HG03159 (cell line): Measurements from ENCODE around the gene KIF17.

Experiments used
- ATAC-seq: cut with Tn5 transposase; IDR thresholded peaks from one replicate; pipeline ENCODE4 v1.9.1; 2021; ENCODE audit warnings: mild to moderate bottlenecking, moderate library complexity; ENCODE audit not compliant: unreplicated experiment

KIF17 gene

GRCh38 chr1:20717452-20718342, at the start of gene KIF17:
TSS of gene KIF17 (minus strand) at chr1:20718007. CDS start at chr1:20717706, 301 bp downstream.
- no peak for ATAC-seq

- ATAC-seq: no peak
These were observed 49.5 kb upstream of the KIF17 start for GRCh38 chr1:20767271-20767670.

DNA sequence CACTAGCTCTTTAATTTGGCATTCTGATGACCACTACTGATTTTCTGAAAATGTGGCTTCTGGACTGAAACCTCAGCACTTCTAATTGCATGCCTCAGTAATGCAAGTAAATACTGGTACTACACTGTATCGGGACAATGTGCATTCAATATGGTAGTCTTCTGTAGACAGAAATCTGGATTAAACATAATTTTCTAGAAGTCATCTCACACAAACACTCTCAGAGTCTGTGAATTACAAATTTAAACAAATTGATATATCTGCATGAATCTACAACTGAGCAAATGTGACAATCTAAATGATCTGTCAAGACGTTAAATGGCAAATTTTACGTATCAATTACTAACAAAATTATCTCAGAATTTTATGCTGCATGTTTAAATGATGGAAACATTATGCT, 45.6 kb upstream of the KIF17 start:
- ATAC-seq: no peak

DNA sequence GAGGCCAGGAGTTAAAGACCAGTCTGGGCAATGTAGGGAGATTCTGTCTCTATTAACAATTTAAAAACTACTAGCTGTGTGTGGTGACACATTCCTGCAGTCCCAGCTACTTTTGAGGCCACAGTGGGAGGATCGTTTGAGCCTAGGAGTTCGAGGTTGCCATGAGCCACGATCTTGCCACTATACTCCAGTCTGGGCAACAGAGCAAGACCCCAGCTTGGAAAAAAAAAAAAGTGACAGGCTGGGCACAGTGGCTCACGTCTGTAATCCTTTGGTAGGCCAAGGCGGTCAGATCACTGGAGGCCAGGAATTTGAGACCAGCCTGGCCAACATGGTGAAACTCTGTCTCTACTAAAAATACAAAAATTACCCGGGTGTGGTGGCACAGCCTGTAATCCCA, 42.5 kb upstream of the KIF17 start:
- ATAC-seq: no peak

DNA sequence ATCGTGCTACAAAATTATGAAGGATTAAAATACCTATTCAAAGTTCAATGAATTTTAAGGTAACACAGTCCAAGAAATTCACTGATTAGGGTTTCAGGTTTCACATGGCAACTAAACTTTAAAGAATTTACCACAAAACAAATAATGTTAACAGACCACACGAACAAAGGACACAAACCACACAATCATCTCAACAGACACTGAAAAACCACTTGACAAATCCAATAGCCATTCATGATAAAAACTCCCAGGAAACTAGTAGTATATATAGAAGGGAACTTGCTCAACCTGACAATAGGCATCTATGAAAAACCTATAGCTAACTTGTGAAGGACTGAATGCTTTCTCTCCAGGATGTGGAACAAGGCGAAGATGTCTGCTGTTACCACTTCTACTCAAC, 35.8 kb upstream of the KIF17 start:
- ATAC-seq: no peak

DNA sequence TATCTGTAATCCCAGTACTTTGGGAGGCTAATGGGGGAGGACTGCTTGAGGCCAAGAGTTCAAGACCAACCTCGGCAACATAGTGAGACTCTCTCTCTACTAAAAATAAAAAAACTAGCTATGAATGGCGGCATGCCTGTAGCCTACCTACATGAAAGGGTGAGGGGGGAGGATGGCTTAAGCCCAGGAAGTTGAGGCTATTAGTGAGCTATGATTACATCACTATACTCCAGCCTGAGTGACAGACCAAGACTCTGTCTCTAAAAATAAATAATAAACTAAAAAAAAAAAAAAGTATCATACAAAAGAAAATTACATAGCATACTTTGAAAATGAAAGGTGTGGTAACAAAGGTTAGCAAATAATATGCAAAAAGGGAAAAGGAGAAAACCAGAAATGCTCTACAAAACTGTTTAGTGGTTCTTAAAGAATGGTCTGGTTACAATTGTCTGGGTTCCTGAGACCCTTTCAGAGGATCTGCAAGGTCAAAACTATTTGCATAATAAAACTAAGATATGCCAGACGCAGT, 33.7 kb upstream of the KIF17 start:
- no peak for ATAC-seq

DNA sequence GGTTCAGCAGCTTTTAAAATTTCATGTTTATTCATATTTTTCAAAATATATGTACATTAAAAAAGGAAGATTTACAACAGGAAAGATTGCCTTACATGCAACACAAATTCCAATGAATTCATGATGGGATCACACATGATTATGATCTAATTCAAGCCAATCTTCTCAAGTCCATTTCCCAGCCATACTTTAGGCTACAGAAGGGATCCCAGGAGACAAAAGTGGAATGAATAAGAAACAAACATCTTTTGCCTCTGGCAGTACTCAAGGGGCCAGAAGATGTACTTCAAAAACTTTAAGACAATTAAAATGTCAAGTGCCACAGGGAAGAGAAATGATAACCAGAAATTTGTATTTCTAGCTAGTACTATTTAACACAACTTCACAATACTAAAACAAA, 24.9 kb upstream of the KIF17 start:
- ATAC-seq: no peak

- ATAC-seq: no peak
These were observed 23.0 kb upstream of the KIF17 start for GRCh38 chr1:20740781-20741180.

- no peak for ATAC-seq
These were observed 21.4 kb upstream of the KIF17 start for GRCh38 chr1:20739225-20739624.

DNA sequence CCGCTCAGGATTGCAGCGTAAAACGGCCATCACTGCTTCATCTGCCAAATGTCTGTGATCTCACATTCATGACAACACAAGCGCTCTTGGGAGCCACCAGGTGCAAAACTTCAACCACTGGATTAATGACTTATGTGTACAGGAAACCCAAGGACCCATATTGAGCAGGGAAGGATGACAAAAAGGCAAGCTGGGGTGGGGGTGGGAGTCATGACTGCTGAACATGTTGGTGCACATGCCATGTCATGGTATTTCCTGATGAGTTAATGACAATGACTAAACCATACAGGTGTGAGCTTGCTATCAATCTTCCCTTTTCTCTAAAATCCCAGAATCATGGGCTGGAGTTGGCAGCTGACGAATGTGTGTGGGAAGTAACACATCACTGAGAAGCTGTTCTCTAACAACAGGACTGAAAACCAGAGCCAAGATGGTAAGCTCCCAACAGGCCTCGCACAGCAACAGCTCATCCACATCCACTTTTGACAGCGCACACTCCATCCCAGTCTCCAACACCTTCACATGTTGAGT, 17.8 kb upstream of the KIF17 start:
- ATAC-seq: no peak

GRCh38 chr1:20733360-20733975, 15.7 kb upstream of the KIF17 start:
- ATAC-seq: no peak

GRCh38 chr1:20732588-20733359, 15.0 kb upstream of the KIF17 start, which contains the start of gene SH2D5:
TSS of gene SH2D5 (minus strand) at chr1:20732703. CDS start at chr1:20728044, 4,659 bp downstream.
- ATAC-seq: peak; percentile 70

- peak; percentile 36 for ATAC-seq
These were observed 14.3 kb upstream of the KIF17 start for GRCh38 chr1:20732071-20732587.

GRCh38 chr1:20731057-20731991, 13.5 kb upstream of the KIF17 start:
- peak; percentile 14 for ATAC-seq

- no peak for ATAC-seq
These were observed 12.9 kb upstream of the KIF17 start for GRCh38 chr1:20730690-20731056.

- no peak for ATAC-seq
These were observed 12.3 kb upstream of the KIF17 start for GRCh38 chr1:20729990-20730689.

DNA sequence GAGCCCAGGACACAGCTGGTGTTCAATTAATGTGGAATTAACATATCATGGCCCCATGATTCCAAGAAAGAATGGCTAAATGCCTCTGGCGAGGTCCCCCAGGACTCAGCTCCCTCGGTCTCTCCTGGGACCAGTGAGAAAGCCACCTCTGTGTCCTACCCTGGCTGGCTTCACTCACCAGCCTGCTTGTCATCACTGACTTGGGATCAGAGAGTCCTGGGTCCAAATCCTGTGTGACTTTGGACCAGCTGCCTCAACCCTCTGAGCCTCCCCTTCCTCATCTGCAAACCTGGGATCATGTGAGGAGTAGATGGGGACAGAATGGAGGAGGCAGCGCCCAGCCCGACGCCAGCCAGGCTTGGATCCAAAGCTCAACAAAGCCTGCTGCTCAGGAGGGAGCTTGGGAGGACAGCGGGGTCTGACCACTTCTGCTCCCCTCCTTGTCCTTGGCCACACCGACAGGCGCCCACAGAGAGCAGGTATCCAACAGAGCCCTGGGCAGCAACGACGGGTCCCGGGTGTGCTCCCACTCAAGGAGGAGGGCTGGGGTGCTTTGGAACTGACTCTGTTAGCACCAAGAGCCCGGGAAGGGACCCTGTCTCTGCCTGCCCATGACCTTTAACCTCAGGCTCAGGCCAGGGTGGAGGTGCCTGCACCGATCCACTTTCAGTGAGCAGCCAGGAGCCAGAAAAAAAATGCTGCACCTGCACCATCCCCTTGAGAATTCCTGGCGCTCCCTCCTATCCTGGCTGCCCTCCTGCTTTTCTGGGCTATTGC, 11.5 kb upstream of the KIF17 start:
- no peak for ATAC-seq
